ENCODE measurements around the gene SEMA4B.

DNA sequence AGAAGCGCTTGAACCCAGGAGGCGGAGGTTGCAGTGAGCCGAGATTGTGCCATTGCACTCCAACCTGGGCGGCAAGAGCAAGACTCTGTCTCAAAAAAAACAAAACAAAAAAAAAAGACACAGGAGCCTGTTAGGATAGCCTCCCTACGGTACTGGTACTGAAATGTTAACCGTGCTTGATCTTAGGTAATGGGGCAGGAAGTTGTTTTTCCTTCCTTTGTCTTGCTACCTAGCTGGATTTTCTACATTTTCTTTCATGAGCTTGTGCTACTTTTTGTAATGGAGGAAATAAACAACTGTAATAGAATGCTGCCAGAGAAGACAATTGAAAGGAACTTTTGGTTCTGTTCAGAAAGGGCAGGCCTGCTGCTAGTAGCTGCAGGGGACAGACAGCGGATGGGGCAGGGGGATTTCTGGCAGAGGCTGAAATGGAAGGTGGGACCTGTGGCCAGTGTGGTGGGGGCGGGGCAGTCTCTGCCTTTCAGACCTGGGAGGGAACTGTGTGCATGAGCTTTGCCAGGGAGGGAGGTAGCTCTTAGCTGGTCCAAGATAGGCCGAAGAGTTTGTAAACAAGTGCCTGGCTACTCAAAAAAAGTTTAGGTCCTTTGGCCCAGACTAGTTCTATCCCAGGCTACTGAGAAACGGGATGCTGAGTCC, 49.0 kb upstream of the SEMA4B start:
- no peak for TF ChIP-seq SP1 (IDR thresholded peaks at IDR 0.05)
- no peak for TF ChIP-seq FOXM1 (IDR thresholded peaks at IDR 0.05; ENCODE audit: borderline replicate concordance)
- TF ChIP-seq, protein P1, sequence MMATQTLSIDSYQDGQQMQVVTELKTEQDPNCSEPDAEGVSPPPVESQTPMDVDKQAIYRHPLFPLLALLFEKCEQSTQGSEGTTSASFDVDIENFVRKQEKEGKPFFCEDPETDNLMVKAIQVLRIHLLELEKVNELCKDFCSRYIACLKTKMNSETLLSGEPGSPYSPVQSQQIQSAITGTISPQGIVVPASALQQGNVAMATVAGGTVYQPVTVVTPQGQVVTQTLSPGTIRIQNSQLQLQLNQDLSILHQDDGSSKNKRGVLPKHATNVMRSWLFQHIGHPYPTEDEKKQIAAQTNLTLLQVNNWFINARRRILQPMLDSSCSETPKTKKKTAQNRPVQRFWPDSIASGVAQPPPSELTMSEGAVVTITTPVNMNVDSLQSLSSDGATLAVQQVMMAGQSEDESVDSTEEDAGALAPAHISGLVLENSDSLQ (IDR thresholded peaks at IDR 0.05): no peak
- no peak for TF ChIP-seq HDGF (IDR thresholded peaks at IDR 0.05; ENCODE audit: borderline replicate concordance)
- no peak for TF ChIP-seq LEF1 (IDR thresholded peaks at IDR 0.05; ENCODE audit: borderline replicate concordance)
- no peak for TF ChIP-seq TARDBP (IDR thresholded peaks at IDR 0.05)
